ENCODE results near the gene DISP1.

The DISP1 gene

GRCh38 chr1:222790520-222790919 is 24.3 kb upstream of the DISP1 start:
- DNase-seq (ENCODE audit: low read depth, low spot score) = no peak
- no peak overlapping the region for H3K4me3 ChIP-seq (ENCODE audit: low read length)

- no peak overlapping the region for H3K4me3 ChIP-seq (ENCODE audit: low read length)
- no peak for DNase-seq (ENCODE audit: low read depth, low spot score)
Measured at GRCh38 chr1:222791006-222791710, 23.7 kb upstream of the DISP1 start.

GRCh38 chr1:222792744-222793143 is 22.1 kb upstream of the DISP1 start:
- H3K4me3 ChIP-seq (ENCODE audit: low read length) = no peak overlapping the region
- peak; percentile 26 for DNase-seq (ENCODE audit: low read depth, low spot score)

GRCh38 chr1:222794656-222795474 is 20.0 kb upstream of the DISP1 start:
- no peak overlapping the region for H3K4me3 ChIP-seq (ENCODE audit: low read length)
- peak; percentile 31 for DNase-seq (ENCODE audit: low read depth, low spot score)

- DNase-seq (ENCODE audit: low read depth, low spot score) = no peak
- no peak overlapping the region for H3K4me3 ChIP-seq (ENCODE audit: low read length)
Measured at GRCh38 chr1:222798116-222798515, 16.7 kb upstream of the DISP1 start.

- no peak for DNase-seq (ENCODE audit: low read depth, low spot score)
- no peak overlapping the region for H3K4me3 ChIP-seq (ENCODE audit: low read length)
Measured at GRCh38 chr1:222798975-222799374, 15.9 kb upstream of the DISP1 start.

- DNase-seq (ENCODE audit: low read depth, low spot score) = no peak
- no peak overlapping the region for H3K4me3 ChIP-seq (ENCODE audit: low read length)
Measured at GRCh38 chr1:222801067-222801466, 13.8 kb upstream of the DISP1 start.

GRCh38 chr1:222811671-222812070 is 3.2 kb upstream of the DISP1 start:
- H3K4me3 ChIP-seq (ENCODE audit: low read length) = no peak overlapping the region
- DNase-seq (ENCODE audit: low read depth, low spot score) = no peak

GRCh38 chr1:222813866-222814535 is 838 bp upstream of the DISP1 start:
- no peak overlapping the region; the same call in 1 of the 2 replicates for H3K4me3 ChIP-seq (ENCODE audit: low read length)
- no peak for DNase-seq (ENCODE audit: low read depth, low spot score)

- no peak for DNase-seq (ENCODE audit: low read depth, low spot score)
Measured at GRCh38 chr1:222815440-222815765, 564 bp downstream of the DISP1 start.

GRCh38 chr1:222817529-222817928 is 2.7 kb downstream of the DISP1 start:
- H3K4me3 ChIP-seq (ENCODE audit: low read length) = no peak overlapping the region
- DNase-seq (ENCODE audit: low read depth, low spot score) = no peak

More at GRCh38 chr1:222815440-222815765, 564 bp downstream of the DISP1 start:
- H3K4me3 ChIP-seq (ENCODE audit: low read length) = peak overlapping the region; percentile 90

GRCh38 chr1:222818171-222818570 is 3.3 kb downstream of the DISP1 start:
- no peak overlapping the region for H3K4me3 ChIP-seq (ENCODE audit: low read length)
- no peak for DNase-seq (ENCODE audit: low read depth, low spot score)

GRCh38 chr1:222820171-222820712 is 5.4 kb downstream of the DISP1 start:
- no peak overlapping the region for H3K4me3 ChIP-seq (ENCODE audit: low read length)
- no peak for DNase-seq (ENCODE audit: low read depth, low spot score)

- H3K4me3 ChIP-seq (ENCODE audit: low read length) = no peak overlapping the region
- DNase-seq (ENCODE audit: low read depth, low spot score) = no peak
Measured at GRCh38 chr1:222821239-222821638, 6.4 kb downstream of the DISP1 start.

- no peak for DNase-seq (ENCODE audit: low read depth, low spot score)
- H3K4me3 ChIP-seq (ENCODE audit: low read length) = no peak overlapping the region
Measured at GRCh38 chr1:222823695-222824094, 8.9 kb downstream of the DISP1 start.

GRCh38 chr1:222824641-222825040 is 9.8 kb downstream of the DISP1 start:
- no peak overlapping the region for H3K4me3 ChIP-seq (ENCODE audit: low read length)
- no peak for DNase-seq (ENCODE audit: low read depth, low spot score)

GRCh38 chr1:222828939-222829338 is 14.1 kb downstream of the DISP1 start:
- DNase-seq (ENCODE audit: low read depth, low spot score) = no peak
- H3K4me3 ChIP-seq (ENCODE audit: low read length) = no peak overlapping the region

GRCh38 chr1:222829868-222830267 is 15.0 kb downstream of the DISP1 start:
- no peak for DNase-seq (ENCODE audit: low read depth, low spot score)
- H3K4me3 ChIP-seq (ENCODE audit: low read length) = no peak overlapping the region

GRCh38 chr1:222833356-222833876 is 18.6 kb downstream of the DISP1 start:
- DNase-seq (ENCODE audit: low read depth, low spot score) = no peak
- H3K4me3 ChIP-seq (ENCODE audit: low read length) = no peak overlapping the region

Measured in Jurkat, Clone E6-1 (cell line).